GM19397 (cell line): ENCODE results near the gene ADAMTS14.
"Not testable (repeated sequence)": the region's sequence is repeated elsewhere in the genome, so short reads cannot be mapped to it uniquely, and the experiment has no call there.

Experiments used
- ATAC-seq: cut with Tn5 transposase; IDR thresholded peaks from one replicate; pipeline ENCODE4 v1.9.1; 2021; ENCODE audit warnings: mild to moderate bottlenecking, moderate library complexity; ENCODE audit not compliant: unreplicated experiment

Gene ADAMTS14

DNA sequence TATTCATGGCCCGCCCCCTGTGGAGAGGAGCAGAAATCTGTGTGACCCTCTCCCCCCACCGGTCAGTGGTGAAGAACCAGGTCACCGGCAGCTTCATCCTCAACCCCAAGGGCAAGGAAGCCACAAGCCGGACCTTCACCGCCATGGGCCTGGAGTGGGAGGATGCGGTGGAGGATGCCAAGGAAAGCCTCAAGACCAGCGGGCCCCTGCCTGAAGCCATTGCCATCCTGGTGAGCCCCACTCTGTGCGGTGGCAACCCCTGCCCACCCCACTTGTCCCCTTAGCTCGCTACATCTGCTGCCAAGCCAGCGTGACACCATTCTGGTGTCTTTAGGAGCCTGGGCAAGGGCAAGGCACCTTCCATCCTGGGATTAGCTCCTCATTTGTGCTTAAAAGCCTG lies 77.5 kb downstream of the ADAMTS14 start:
- no peak for ATAC-seq

DNA sequence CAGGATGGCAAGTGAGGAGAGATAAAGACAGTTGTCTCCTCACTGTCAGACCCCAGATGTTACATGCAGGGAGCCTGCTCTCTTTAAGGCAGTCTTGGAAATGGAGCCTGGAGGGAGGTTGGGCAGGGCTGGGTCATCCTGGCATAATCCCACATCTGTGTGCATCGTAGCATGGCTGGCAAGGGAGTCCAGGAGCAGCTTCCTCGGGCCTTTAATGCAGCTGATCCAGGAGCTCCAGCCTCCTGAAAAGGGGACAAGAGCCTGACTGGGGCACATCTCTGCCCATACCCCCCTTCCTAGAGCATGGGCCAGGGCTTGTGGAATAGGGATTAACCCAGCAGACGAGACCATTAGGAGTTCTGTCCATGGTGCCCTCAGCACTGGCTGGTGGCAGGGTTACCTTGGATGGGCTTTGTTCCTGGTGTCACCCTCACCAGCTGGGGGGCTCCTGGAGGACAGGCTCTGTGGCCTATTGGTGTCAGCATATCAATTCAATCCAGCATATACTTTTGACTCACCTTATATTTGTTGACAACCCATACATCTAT lies 77.9 kb downstream of the ADAMTS14 start:
- no peak for ATAC-seq

DNA sequence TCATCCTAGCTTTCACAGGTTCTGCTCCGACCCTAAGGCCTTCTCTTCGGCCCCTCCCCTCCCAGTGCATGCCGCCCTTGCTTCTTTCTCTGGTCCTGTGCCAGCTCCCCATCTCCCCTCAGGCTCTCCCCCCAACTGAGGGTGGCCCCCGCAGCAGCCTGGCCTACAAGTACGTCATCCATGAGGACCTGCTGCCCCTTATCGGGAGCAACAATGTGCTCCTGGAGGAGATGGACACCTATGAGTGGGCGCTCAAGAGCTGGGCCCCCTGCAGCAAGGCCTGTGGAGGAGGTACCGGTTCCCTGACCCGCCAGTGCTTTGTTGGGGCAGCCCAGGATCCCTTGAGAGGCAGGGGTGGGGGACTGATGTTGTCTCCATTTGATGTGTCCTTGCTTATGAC lies 79.0 kb downstream of the ADAMTS14 start:
- ATAC-seq = no peak

DNA sequence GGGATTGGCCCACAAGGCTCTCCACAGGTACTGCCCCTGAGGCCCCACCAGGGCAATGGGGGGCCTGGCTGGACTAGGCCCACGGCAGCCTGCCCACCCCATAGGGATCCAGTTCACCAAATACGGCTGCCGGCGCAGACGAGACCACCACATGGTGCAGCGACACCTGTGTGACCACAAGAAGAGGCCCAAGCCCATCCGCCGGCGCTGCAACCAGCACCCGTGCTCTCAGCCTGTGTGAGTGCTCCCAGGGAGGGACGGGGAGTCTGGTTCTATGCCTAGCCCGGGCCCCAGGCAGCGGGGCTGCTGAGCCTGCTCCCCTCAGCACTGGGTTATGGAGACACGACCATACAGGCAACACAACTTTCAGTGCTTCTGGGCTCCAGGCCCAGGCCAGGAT lies 79.7 kb downstream of the ADAMTS14 start:
- no peak for ATAC-seq

DNA sequence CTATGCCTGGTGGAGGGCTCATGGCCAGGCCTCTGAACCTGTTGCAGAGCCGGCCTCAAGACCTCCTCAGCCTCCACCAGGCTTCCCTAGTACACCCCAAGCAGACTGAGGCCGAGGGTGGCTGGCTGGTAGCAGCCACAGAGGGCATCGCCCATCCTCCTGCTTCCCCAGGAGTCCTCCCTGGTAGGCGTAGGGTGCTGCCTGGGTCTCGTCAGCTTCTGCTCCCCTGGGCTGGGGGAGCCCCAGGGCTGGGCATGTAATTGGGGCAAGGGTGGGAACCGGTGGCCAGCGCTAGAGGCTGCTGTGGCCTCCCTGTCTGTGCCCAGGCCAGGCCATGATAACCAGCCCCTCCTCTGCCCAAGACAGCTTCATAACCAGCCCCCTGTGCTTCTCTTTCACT lies 80.3 kb downstream of the ADAMTS14 start:
- ATAC-seq = no peak

DNA sequence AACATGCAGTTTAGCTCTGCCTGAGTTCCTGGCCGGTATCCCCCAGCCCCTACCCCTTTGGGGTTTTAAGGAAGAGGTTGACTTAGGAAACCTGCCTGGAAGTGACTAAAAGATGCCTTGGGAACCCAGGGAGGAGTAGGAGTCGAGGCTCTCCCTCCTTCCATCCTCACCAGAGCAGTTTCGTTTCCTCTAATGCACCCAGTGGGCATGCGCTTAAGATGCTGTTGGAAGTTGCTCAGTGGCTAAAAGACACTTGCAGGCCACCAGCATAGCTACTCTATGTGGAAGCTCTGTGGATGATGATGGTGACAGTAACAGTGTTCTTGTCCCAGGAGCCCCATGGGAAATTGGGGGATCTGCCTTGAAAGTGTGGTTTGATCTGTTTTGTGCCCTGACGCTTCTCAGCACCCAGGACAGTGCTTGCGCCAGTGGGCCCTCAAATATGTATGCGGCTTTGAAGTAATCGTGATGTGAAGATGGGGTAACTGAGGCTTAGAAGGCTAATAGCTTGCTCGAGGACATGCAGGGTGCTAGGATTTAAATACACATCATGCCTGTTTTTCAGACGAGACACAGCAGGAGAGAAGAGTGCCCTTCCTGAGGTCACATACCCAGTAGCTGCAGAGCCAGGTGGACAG lies 80.8 kb downstream of the ADAMTS14 start:
- no peak for ATAC-seq

DNA sequence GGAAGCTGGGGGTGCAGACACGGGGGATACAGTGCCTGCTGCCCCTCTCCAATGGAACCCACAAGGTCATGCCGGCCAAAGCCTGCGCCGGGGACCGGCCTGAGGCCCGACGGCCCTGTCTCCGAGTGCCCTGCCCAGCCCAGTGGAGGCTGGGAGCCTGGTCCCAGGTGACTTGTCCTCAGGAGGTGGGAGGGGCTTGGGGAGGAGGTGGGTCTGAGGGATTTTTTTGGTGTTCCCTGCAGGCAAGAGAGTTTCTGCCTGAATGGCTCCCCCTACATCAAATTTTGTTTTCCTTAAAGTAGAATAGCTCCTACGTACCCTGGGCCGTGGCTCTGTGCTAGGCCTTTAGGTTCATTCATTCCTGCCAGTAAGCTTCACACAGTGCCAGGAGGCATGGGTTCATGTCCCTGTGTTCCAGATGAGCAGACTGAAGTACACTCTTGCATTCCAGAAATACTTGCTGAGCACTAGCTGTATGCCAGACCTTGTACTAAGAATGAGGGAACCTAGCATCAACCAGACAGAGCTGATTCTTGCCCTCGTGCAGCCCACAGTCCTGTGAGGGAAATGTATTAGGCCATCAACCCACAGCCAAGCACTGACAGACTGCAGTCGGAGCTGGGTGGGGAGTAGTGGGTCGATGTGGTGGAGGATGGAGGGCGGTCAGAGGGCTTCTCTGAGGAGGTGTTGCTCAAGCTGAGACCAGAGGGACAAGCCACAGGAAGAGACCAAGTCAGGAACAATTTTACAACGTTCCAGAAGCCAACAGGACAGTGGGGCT lies 81.7 kb downstream of the ADAMTS14 start:
- ATAC-seq = no peak

DNA sequence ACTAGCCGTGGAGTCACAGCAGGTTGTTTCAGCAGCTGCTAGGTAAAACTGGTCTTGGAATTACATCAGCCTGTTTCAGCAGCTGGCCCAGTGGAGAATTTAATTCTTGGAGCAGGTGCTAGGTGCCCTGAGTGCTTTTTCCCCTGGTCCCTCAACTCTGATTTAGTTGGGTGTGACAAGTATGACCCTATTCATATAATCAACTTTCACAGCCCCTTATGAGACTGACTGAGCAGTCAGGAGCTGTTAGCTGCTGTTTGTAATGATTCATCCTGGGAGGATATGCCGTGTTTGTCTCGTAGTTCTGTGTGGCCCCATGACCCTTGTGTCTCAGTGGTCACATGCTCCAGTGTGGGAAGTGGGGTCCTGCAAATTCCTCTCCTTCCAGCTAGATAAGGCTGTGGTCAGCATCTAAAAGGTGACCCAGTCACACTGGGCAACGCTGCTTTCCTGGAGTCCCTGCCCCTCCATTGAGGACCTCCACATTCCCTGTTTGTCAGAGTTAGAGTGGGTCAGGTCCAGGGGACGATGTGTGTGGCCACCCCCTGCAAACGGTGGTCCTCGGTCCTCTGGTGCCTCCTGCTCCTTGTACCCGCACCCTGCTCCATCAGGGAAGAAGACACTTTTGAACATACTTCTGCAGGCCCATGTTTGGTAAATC lies 84.5 kb downstream of the ADAMTS14 start:
- ATAC-seq = no peak

DNA sequence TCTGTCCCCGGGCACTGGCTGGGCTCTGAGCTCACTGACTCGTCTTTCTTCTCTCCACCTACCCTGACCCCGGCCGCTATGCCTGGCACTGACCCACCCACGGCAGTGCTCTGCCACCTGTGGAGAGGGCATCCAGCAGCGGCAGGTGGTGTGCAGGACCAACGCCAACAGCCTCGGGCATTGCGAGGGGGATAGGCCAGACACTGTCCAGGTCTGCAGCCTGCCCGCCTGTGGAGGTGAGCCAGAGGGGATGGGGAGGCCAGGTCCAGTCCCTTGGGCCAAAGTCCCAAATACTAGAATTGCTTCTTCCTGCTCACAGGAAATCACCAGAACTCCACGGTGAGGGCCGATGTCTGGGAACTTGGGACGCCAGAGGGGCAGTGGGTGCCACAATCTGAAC lies 85.5 kb downstream of the ADAMTS14 start:
- ATAC-seq = no peak

DNA sequence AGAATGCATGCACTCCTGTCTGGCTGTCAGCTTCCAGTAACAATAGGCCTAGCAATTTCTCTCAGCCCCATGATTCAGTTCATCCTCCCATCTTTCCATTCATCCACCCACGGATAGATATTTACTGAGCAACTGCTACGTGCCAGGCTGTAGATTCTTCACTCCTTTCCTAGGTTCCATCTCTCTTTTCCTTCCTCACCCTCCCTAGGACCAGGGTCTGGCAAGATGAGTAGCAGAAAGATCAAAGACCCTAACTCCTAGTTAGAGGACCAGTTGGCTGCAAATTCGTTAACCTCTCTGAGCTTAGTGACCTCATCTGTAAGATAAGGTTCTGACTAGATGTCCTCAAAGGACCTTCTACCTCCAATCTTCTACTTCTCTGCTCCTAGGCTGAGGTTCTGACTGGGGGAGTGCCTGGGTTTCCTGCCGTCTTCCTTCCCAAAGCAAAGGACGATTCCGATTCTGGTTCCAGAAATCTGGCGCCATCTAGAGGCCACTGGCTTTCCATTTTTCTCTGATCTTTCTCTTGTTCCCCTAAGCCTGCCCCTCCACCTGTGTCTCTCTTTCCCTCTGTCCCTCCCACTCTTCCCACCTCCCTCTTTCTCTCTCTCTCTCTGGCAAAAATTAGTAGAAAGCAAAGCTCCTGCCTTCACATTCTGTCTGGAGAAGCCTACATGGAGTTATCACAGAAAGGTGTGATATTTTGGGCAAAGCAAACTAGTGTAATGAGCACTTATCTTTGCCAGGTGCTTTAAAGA lies 86.6 kb downstream of the ADAMTS14 start:
- no peak for ATAC-seq

DNA sequence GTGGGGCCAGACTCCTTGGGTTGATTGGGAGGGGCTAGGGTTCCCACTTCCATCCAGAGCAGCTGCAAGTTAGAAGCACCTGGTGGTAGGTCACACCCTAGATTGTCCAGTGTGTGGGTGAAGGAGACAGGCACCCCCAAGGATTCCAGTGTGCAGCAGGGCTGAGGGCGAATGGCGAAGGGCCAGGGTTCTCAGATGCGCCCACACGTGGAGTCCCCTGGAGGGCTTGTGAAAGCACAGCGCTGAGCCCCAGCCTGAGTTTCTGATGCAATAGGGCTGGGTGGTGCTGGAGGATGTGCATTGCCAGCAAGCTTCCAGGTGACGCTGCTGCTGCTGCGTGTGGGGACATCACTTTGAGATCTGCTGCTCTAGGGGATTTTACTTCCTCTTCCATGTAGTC lies 87.5 kb downstream of the ADAMTS14 start:
- no peak for ATAC-seq

DNA sequence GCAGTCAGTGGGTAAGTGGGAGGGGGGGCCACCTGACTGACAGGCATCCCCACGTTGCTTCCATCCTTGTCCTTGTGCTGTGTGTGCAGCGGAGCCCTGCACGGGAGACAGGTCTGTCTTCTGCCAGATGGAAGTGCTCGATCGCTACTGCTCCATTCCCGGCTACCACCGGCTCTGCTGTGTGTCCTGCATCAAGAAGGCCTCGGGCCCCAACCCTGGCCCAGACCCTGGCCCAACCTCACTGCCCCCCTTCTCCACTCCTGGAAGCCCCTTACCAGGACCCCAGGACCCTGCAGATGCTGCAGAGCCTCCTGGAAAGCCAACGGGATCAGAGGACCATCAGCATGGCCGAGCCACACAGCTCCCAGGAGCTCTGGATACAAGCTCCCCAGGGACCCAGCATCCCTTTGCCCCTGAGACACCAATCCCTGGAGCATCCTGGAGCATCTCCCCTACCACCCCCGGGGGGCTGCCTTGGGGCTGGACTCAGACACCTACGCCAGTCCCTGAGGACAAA lies 88.0 kb downstream of the ADAMTS14 start:
- ATAC-seq = no peak

DNA sequence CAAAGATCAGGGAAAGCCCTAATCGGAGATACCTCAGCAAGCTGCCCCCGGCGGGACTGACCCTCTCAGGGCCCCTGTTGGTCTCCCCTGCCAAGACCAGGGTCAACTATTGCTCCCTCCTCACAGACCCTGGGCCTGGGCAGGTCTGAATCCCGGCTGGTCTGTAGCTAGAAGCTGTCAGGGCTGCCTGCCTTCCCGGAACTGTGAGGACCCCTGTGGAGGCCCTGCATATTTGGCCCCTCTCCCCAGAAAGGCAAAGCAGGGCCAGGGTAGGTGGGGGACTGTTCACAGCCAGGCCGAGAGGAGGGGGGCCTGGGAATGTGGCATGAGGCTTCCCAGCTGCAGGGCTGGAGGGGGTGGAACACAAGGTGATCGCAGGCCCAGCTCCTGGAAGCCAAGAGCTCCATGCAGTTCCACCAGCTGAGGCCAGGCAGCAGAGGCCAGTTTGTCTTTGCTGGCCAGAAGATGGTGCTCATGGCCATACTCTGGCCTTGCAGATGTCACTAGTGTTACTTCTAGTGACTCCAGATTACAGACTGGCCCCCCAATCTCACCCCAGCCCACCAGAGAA lies 88.8 kb downstream of the ADAMTS14 start:
- no peak for ATAC-seq

DNA sequence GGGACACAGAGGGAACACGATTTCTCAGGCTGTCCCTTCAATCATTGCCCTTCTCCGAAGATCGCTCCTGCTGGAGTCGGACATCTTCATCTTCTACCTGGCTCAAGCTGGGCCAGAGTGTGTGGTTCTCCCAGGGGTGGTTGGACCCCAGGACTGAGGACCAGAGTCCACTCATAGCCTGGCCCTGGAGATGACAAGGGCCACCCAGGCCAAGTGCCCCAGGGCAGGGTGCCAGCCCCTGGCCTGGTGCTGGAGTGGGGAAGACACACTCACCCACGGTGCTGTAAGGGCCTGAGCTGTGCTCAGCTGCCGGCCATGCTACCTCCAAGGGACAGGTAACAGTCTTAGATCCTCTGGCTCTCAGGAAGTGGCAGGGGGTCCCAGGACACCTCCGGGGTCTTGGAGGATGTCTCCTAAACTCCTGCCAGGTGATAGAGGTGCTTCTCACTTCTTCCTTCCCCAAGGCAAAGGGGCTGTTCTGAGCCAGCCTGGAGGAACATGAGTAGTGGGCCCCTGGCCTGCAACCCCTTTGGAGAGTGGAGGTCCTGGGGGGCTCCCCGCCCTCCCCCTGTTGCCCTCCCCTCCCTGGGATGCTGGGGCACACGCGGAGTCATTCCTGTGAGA lies 89.5 kb downstream of the ADAMTS14 start:
- ATAC-seq = no peak

DNA sequence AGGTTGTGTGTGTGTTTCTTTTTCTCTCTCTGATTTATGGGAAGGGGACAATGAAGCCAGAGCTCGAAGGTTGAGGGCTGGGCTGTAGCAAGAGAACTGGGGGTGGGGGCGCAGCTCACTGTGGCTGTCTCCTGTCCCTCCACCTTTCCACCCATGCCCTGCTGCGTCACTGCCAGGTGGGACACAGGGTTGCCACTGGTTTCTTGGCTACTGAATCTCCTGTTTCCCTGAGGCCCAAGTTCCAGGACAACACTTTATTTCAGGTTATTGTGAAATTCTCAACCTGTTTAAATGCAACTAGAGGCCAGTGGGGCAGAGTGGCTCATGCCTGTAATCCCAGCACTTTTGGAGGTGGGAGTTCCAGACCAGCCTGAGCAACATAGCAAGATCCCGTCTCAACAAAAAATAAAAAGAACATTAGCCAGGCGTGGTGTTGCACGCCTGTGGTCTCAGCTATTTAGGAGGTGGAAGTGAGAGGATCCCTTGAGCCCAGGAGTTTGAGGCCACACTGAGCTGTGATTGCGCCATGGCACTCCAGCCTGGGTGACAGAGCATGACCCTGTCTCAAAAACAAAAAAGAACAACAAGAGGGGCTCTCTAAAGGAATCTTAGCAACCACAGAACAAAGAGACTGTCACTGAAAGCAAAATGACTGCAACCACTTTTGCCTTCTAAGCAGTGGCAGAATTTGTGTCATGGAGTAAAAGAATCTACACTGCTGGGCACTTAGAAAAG lies 90.3 kb downstream of the ADAMTS14 start:
- no peak for ATAC-seq

DNA sequence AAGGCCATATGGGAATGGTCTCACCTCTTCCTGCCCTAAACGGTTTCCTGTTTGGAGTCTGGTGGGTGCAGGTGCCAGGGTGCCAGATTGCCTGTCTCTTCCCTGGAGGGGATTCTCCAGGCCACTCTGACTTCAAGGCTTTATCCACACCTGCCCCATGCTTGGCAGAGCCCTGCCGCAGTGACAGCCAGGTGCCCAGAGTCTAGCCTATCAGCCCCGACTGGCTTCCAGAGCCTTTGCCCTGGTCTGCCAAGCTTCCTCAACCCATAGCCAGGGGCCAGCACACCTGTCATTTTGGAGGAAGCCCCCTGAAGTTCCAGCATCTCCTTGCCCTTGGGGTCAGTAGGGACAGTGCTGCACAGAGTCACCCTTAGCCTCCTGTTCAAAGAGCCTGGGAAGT lies 91.3 kb downstream of the ADAMTS14 start:
- ATAC-seq = no peak

DNA sequence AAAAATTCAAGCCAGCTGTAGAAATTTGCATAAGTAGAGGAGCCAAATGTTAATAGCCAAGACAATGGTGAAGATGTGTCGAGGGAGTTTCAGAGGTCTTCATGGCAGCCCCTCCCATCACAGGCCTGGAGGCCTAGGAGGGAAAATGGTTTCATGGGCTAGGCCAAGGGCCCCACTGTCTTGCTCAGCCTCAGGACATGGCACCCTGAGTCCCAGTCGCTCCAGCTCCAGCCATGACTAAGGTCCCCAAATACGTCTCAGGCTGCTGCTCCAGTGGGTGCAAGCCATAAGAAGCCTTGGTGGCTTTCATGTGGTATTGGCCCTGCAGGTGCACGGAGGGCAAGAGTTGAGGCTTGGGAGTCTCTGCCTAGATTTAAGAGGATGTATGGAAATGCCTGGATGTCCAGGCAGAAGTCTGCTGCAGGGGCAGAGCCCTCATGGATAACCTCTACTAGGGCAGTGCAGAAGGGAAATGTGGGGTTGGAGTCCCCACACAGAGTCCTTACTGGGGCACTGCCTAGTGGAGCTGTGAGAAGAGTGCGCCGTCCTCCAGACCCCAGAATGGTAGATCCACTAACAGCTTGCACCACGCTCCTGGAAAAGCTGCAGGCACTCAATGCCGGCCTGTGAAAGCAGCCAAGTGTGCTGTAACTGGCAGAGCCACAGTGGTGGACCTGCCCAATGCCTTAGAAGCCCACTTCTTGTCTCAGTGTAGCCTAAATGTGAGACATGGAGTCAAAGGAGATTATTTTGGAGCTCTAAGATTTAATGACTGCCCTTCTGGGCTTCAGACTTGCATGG lies 93.7 kb downstream of the ADAMTS14 start:
- ATAC-seq = no peak

DNA sequence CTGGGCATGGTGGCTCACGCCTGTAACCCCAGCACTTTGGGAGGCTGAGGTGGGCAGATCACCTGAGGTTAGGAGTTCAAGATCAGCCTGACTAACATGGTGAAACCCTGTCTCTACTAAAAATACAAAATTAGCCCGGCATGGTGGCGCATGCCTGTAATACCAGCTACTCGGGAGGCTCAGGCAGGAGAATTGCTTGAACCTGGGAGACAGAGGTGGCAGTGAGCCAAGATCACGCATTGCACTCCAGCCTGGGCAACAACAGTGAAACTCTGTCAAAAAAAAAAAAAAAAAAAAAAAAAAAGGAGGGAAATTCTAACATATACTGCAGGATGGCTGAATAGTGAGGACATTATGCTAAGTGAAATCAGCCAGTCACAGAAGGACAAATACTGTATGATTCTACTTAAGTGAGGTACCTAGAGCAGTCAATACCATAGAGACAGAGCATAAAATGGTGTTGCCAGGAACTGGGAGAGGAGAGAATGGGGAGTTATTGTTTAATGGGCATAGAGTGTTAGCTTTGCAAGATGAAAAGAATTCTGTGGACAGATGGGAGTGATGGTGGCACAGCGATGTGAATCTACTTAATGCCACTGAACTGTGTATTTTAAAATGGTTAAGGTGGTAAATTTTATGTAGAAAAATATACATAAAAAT lies 95.8 kb downstream of the ADAMTS14 start:
- not testable (repeated sequence) for ATAC-seq
